HG03064 (cell line): Measurements from ENCODE around the gene CDH22.

Source experiments
- ATAC-seq: cut with Tn5 transposase; IDR thresholded peaks from one replicate; pipeline ENCODE4 v1.9.1; 2021; ENCODE audit warnings: low read depth; ENCODE audit not compliant: unreplicated experiment

The CDH22 gene

GRCh38 chr20:46251211-46251673 is 57.1 kb downstream of the CDH22 start:
- no peak for ATAC-seq

- no peak for ATAC-seq
Measured at GRCh38 chr20:46250772-46251171, 57.5 kb downstream of the CDH22 start.

GRCh38 chr20:46249671-46250070 is 58.6 kb downstream of the CDH22 start:
- no peak for ATAC-seq

GRCh38 chr20:46246559-46246958 is 61.7 kb downstream of the CDH22 start:
- ATAC-seq: no peak

GRCh38 chr20:46243707-46244628 is 64.3 kb downstream of the CDH22 start:
- no peak for ATAC-seq

GRCh38 chr20:46242390-46242789 is 65.9 kb downstream of the CDH22 start:
- no peak for ATAC-seq

GRCh38 chr20:46240881-46241280 is 67.4 kb downstream of the CDH22 start:
- no peak for ATAC-seq

GRCh38 chr20:46240065-46240464 is 68.2 kb downstream of the CDH22 start:
- no peak for ATAC-seq

GRCh38 chr20:46237736-46238135 is 70.6 kb downstream of the CDH22 start:
- ATAC-seq: no peak

GRCh38 chr20:46237227-46237626 is 71.1 kb downstream of the CDH22 start:
- no peak for ATAC-seq

GRCh38 chr20:46235077-46235476 is 73.2 kb downstream of the CDH22 start:
- no peak for ATAC-seq

- no peak for ATAC-seq
Measured at GRCh38 chr20:46233701-46234100, 74.6 kb downstream of the CDH22 start.

- no peak for ATAC-seq
Measured at GRCh38 chr20:46232539-46232938, 75.8 kb downstream of the CDH22 start.

- ATAC-seq: no peak
Measured at GRCh38 chr20:46230801-46231282, 77.5 kb downstream of the CDH22 start.

GRCh38 chr20:46230106-46230491 is 78.2 kb downstream of the CDH22 start:
- no peak for ATAC-seq

GRCh38 chr20:46229478-46230105 is 78.7 kb downstream of the CDH22 start:
- ATAC-seq: no peak

- no peak for ATAC-seq
Measured at GRCh38 chr20:46228670-46229069, 79.6 kb downstream of the CDH22 start.

GRCh38 chr20:46227272-46227767 is 81.0 kb downstream of the CDH22 start:
- ATAC-seq: no peak

- ATAC-seq: no peak
Measured at GRCh38 chr20:46226602-46227001, 81.7 kb downstream of the CDH22 start.

GRCh38 chr20:46222521-46223007 is 85.7 kb downstream of the CDH22 start:
- no peak for ATAC-seq

- ATAC-seq: no peak
Measured at GRCh38 chr20:46221256-46221833, 87.0 kb downstream of the CDH22 start.
